Osteoblast (primary cell): Measurements from ENCODE around the gene JAK3. TPM values are rescaled to one million over a fixed set of nuclear protein-coding genes. Genes with fewer than 3 reads are reported as not detected.
A peak's percentile ranks its signal among the peaks of the same experiment; 100 is the strongest.
"Not testable (repeated sequence)": the region's sequence is repeated elsewhere in the genome, so short reads cannot be mapped to it uniquely, and the experiment has no call there.

ENCODE experiments used
- DNase-seq: peaks from one replicate; pipeline ENCODE4 v3.0.0; 2011; ENCODE audit warnings: low spot score, mixed read lengths; ENCODE audit not compliant: insufficient read length; ENCODE audit errors: missing footprints
- H2AFZ ChIP-seq: 2 replicates; pipeline ENCODE4 v1.6.0; 2011; ENCODE audit warnings: mild to moderate bottlenecking, low read length
- H3K27ac ChIP-seq: 2 replicates; pipeline ENCODE4 v1.5.1; 2011; ENCODE audit warnings: mild to moderate bottlenecking, low read depth, low read length, moderate library complexity
- H3K27me3 ChIP-seq: 2 replicates; pipeline ENCODE4 v1.6.0; 2012; ENCODE audit warnings: mild to moderate bottlenecking, control low read depth, inconsistent platforms, low read length, moderate library complexity; ENCODE audit not compliant: insufficient read depth
- H3K36me3 ChIP-seq: 2 replicates; pipeline ENCODE4 v1.5.1; 2011; ENCODE audit warnings: mild to moderate bottlenecking, low read length, control low read depth, moderate library complexity; ENCODE audit not compliant: insufficient read depth
- H3K4me1 ChIP-seq: 2 replicates; pipeline ENCODE4 v1.5.1; 2011; ENCODE audit warnings: mild to moderate bottlenecking, low read length, control low read depth, moderate library complexity; ENCODE audit not compliant: insufficient read depth
- H3K4me2 ChIP-seq: 2 replicates; pipeline ENCODE4 v1.6.0; 2011; ENCODE audit warnings: mild to moderate bottlenecking, low read length; ENCODE audit not compliant: insufficient read depth
- H3K4me3 ChIP-seq: fragments of 200-600 bp; sonication (generic); 3 replicates; pipeline ENCODE4 v1.5.1; 2012; ENCODE audit warnings: mild to moderate bottlenecking, low read length, inconsistent platforms; ENCODE audit not compliant: insufficient read depth
- H3K79me2 ChIP-seq: 2 replicates; pipeline ENCODE4 v1.6.0; 2012; ENCODE audit warnings: mild to moderate bottlenecking, low read length, control low read depth, inconsistent platforms; ENCODE audit not compliant: insufficient read depth
- H3K9me3 ChIP-seq: 2 replicates; pipeline ENCODE4 v1.5.1; 2011; ENCODE audit warnings: low read depth, low read length, control low read depth
- H4K20me1 ChIP-seq: 2 replicates; pipeline ENCODE4 v1.6.0; 2012; ENCODE audit warnings: mild to moderate bottlenecking, low read length, control low read depth; ENCODE audit not compliant: insufficient read depth
- CTCF ChIP-seq: IDR thresholded peaks from 2 replicates; pipeline ENCODE4 v1.5.1; 2011; ENCODE audit warnings: mild to moderate bottlenecking, low read depth, low read length, moderate library complexity; ENCODE audit errors: extremely low read depth
- small RNA-seq: library from RNA; depleted of rRNA; stranded (forward); fragments of <200 nt; gene quantifications from one replicate; pipeline ENCODE3, GENCODE V24; 2012
- total RNA-seq: library from RNA; depleted of rRNA; stranded (reverse); fragments of >200 nt; gene quantifications from 2 replicates; pipeline ENCODE4 v1.2.3, GENCODE V29; 2012

The JAK3 gene
- total RNA-seq, 1 donor = 1.8 TPM

GRCh38 chr19:17778251-17778967, 69.4 kb downstream of the JAK3 start:
- H3K9me3 ChIP-seq = no peaks in the 10 kb centered on the region
- H3K27ac ChIP-seq = no peak overlapping the region
- no peaks in the 10 kb centered on the region for H3K79me2 ChIP-seq
- no peak overlapping the region for H3K4me3 ChIP-seq
- no peaks in the 10 kb centered on the region for H3K27me3 ChIP-seq
- TF ChIP-seq CTCF = no peak
- peaks cover 5% of the 10 kb centered on the region for H3K4me1 ChIP-seq
- peak; percentile 85 for DNase-seq
- H3K4me2 ChIP-seq = peak overlapping the region; percentile 36
- no peaks in the 10 kb centered on the region for H4K20me1 ChIP-seq
- no peak overlapping the region for H2AFZ ChIP-seq
- H3K36me3 ChIP-seq = no peaks in the 10 kb centered on the region

GRCh38 chr19:17777840-17778239, 69.9 kb downstream of the JAK3 start:
- H3K27me3 ChIP-seq, H3K4me1 ChIP-seq, H4K20me1 ChIP-seq, H3K4me2 ChIP-seq, DNase-seq, H2AFZ ChIP-seq, H3K27ac ChIP-seq, H3K36me3 ChIP-seq, H3K79me2 ChIP-seq, H3K9me3 ChIP-seq, H3K4me3 ChIP-seq: not testable (repeated sequence)

GRCh38 chr19:17775991-17776803, 71.6 kb downstream of the JAK3 start:
- no peak overlapping the region for H3K4me3 ChIP-seq
- H3K36me3 ChIP-seq = no peaks in the 10 kb centered on the region
- peaks cover 5% of the 10 kb centered on the region for H3K4me1 ChIP-seq
- no peak overlapping the region for H2AFZ ChIP-seq
- no peak overlapping the region for H3K27ac ChIP-seq
- no peaks in the 10 kb centered on the region for H3K79me2 ChIP-seq
- no peak for TF ChIP-seq CTCF
- no peaks in the 10 kb centered on the region for H3K9me3 ChIP-seq
- no peaks in the 10 kb centered on the region for H4K20me1 ChIP-seq
- H3K4me2 ChIP-seq = no peak overlapping the region
- peak; percentile 78 for DNase-seq
- H3K27me3 ChIP-seq = no peaks in the 10 kb centered on the region

- DNase-seq = peak; percentile 90
- peaks cover 5% of the 10 kb centered on the region for H3K4me1 ChIP-seq
- peak; percentile 69 for TF ChIP-seq CTCF
- H3K79me2 ChIP-seq = no peaks in the 10 kb centered on the region
- H3K9me3 ChIP-seq = no peaks in the 10 kb centered on the region
- H4K20me1 ChIP-seq = no peaks in the 10 kb centered on the region
- no peaks in the 10 kb centered on the region for H3K36me3 ChIP-seq
- no peak overlapping the region for H2AFZ ChIP-seq
- H3K4me2 ChIP-seq = no peak overlapping the region
- no peak overlapping the region for H3K27ac ChIP-seq
- no peak overlapping the region for H3K4me3 ChIP-seq
- H3K27me3 ChIP-seq = no peaks in the 10 kb centered on the region
Measured at GRCh38 chr19:17775245-17775927, 72.4 kb downstream of the JAK3 start.

Small RNAs within 50 kb of the gene (small RNA-seq; reads per million reads assigned to genes)
- not detected for gene SNORA68

Other genes starting within 250 kb of the JAK3 start
- gene UNC13A, start 159.6 kb downstream of the JAK3 start, total RNA-seq = under 0.01 TPM in 2 replicates
- 15.2 and 16.5 TPM in 2 replicates for gene MAP1S, start 128.5 kb downstream of the JAK3 start, total RNA-seq
- gene FCHO1, start 96.5 kb downstream of the JAK3 start, total RNA-seq = 0.72 TPM in 1 of 2 replicates, not detected in the other
- gene B3GNT3, start 52.8 kb downstream of the JAK3 start, total RNA-seq = not detected in 2 replicates
- gene INSL3, start 26.5 kb downstream of the JAK3 start, total RNA-seq = not detected in 2 replicates
- 786 and 869 TPM in 2 replicates for gene RPL18A, start 11.9 kb upstream of the JAK3 start, total RNA-seq
- gene SLC5A5, start 24.0 kb upstream of the JAK3 start, total RNA-seq = under 0.01 TPM in 2 replicates
- 15.9 and 21.5 TPM in 2 replicates for gene CCDC124, start 85.0 kb upstream of the JAK3 start, total RNA-seq
- gene KCNN1, start 119.1 kb upstream of the JAK3 start, total RNA-seq = under 0.01 TPM in 1 of 2 replicates, not detected in the other
- gene ARRDC2, start 160.2 kb upstream of the JAK3 start, total RNA-seq = 15.9 and 22.4 TPM in 2 replicates
- 0.29 and 0.72 TPM in 2 replicates for gene IL12RB1, start 239.0 kb upstream of the JAK3 start, total RNA-seq
- gene MAST3, start 249.8 kb upstream of the JAK3 start, total RNA-seq = 5.4 and 5.6 TPM in 2 replicates